DMS153 treated with DMSO at 0.1 percent for 48 hours (cell line): ENCODE measurements around the gene CCDC141.
A peak's percentile ranks its signal among the peaks of the same experiment; 100 is the strongest.

Experiments used
- DNase-seq: peaks from one replicate; lab custom pipeline; 2025; ENCODE audit not compliant: unreplicated experiment; lab: John Stamatoyannopoulos, UW

CCDC141 gene

GRCh38 chr2:178915423-178916173 lies 134.3 kb downstream of the CCDC141 start:
- DNase-seq = no peak

- DNase-seq = peak; percentile 47
Observed at GRCh38 chr2:178914259-178914849, 135.6 kb downstream of the CCDC141 start.

- no peak for DNase-seq
Observed at GRCh38 chr2:178913049-178913441, 136.9 kb downstream of the CCDC141 start.

- DNase-seq = no peak
Observed at GRCh38 chr2:178912416-178913048, 137.4 kb downstream of the CCDC141 start.

GRCh38 chr2:178911039-178911438 lies 138.9 kb downstream of the CCDC141 start:
- no peak for DNase-seq

- no peak for DNase-seq
Observed at GRCh38 chr2:178910005-178910404, 139.9 kb downstream of the CCDC141 start.

- no peak for DNase-seq
Observed at GRCh38 chr2:178909507-178909906, 140.4 kb downstream of the CCDC141 start.

- no peak for DNase-seq
Observed at GRCh38 chr2:178908810-178909209, 141.1 kb downstream of the CCDC141 start.

- DNase-seq = no peak
Observed at GRCh38 chr2:178905261-178905660, 144.7 kb downstream of the CCDC141 start.

- DNase-seq = no peak
Observed at GRCh38 chr2:178899656-178900055, 150.3 kb downstream of the CCDC141 start.

GRCh38 chr2:178895872-178896271 lies 154.1 kb downstream of the CCDC141 start:
- no peak for DNase-seq

- no peak for DNase-seq
Observed at GRCh38 chr2:178895171-178895570, 154.8 kb downstream of the CCDC141 start.

- no peak for DNase-seq
Observed at GRCh38 chr2:178892751-178893625, 156.9 kb downstream of the CCDC141 start.

- DNase-seq = no peak
Observed at GRCh38 chr2:178891959-178892485, 157.9 kb downstream of the CCDC141 start.

GRCh38 chr2:178891265-178891958 lies 158.5 kb downstream of the CCDC141 start:
- peak; percentile 36 for DNase-seq

GRCh38 chr2:178886006-178886405 lies 163.9 kb downstream of the CCDC141 start:
- no peak for DNase-seq

- no peak for DNase-seq
Observed at GRCh38 chr2:178884440-178884839, 165.5 kb downstream of the CCDC141 start.

- DNase-seq = no peak
Observed at GRCh38 chr2:178882666-178883440, 167.1 kb downstream of the CCDC141 start.

GRCh38 chr2:178881075-178881474 lies 168.9 kb downstream of the CCDC141 start:
- no peak for DNase-seq

GRCh38 chr2:178880257-178880656 lies 169.7 kb downstream of the CCDC141 start:
- DNase-seq = no peak
